SW480 (cell line): Measurements from ENCODE around the gene SMYD3.
"Not testable (repeated sequence)": the region's sequence is repeated elsewhere in the genome, so short reads cannot be mapped to it uniquely, and the experiment has no call there.

ENCODE experiments used
- DNase-seq: peaks from one replicate; pipeline ENCODE4 v3.0.0-alpha.2; 2016; ENCODE audit warnings: low spot score

The SMYD3 gene

GRCh38 chr1:246416261-246416660 lies 90.8 kb downstream of the SMYD3 start:
- no peak for DNase-seq

DNA sequence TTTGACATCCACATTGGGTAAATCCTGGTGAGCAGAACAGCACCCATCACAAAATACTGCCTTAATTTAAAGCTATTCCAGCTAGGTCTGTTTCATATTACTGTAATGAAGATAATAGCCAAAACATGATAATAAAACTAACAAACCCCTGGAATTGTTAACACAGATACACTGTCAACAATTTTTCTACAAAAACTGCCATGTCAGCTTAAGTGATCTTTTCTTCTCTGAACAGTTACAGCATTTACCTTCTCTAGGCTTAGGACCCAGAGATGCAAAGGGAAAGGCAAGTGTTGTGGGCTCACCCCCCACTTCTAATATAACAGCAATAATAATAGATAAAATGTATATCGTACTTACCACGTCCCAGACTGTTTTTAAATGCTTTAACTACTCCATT lies 92.1 kb downstream of the SMYD3 start:
- DNase-seq, result no peak

DNA sequence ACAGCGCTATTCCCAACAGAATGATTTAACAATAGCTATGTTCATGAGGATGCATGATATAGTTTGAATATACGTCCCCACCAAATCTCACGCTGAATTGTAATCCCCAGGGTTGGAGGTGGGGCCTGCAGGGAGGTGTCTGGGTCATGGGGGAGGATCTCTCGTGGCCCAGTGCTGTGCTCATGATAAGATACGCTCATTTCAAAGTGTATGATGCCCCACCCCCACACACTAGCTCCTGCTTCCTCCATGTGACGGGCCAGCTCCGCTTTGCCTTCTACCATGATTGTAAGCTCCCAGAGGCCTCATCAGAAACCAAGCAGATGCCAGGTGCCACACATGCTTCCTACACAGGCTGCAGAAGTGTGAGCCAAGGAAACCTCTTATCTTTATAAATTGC lies 93.6 kb downstream of the SMYD3 start:
- no peak for DNase-seq

GRCh38 chr1:246404078-246404477 lies 103.0 kb downstream of the SMYD3 start:
- no peak for DNase-seq

GRCh38 chr1:246398126-246398813 lies 108.8 kb downstream of the SMYD3 start:
- no peak for DNase-seq

DNA sequence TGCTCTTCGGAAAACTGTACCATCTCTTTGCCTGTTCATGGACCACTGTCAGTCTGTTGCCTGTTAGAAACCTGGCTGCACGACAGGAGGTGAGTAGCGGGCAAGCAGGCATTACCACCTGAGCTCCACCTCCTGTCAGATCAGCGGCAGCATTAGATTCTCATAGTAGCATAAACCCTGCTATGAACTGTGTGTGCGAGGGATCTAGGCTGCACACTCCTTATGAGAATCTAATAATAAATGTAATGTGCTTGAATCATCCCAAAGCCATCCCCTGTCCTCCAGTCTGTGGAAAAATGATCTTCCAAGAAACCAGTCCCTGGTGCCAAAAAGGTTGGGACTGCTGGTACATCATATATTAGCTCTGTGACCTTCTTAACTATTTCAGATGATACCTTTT lies 110.0 kb downstream of the SMYD3 start:
- no peak for DNase-seq

DNA sequence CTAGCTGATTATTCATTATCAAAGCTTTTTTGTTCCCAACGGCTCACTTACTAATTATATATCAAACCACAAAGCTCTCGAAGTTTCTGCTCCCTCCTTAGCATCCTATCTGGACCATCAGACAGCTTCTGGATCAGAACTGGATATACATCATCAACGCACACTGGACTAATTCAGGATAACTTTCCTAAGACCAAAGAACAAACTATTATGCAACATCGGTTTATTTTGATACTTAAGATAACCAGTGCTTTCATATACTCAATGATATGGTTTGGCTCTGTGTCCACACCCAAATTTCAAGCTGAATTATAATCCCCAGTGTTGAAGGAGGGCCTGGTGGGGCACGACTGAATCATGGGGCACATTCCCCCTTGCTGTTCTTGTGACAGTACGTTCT lies 110.8 kb downstream of the SMYD3 start:
- DNase-seq, result no peak

DNA sequence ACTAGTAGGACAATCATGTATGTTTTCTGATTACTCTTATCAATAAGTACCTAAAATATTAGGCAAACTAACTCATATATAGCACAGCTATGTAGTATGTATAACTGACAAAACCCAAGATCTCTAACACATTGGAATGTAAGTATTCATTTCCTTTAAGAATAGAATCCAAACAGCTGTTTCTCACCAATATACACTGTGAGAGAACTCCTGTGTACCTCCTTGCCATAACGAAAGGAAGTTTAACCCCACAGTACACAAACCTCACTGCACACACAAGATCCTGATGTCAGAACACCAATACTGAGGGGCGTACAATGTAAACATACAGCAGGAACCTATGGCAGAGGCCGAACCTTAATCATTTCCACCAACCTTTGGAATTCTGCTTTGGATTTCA lies 113.0 kb downstream of the SMYD3 start:
- no peak for DNase-seq

DNA sequence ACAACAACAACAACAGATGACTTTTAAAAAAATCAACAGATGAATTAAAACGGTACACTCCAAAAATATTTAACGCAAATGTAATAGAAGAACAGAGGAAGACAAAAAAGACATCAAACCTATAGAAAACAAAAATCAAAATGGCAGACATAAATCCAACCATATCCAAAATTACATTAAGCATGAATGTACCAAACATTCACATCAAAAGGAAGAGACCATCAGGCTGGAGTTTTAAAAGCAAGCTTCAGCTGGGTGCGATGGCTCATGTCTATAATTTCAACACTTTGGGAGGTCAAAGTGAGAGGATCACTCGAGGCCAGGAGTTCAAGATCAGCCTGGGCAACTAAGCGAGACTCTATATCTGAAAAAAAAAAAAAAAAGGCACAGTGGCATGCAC lies 116.2 kb downstream of the SMYD3 start:
- no peak for DNase-seq

DNA sequence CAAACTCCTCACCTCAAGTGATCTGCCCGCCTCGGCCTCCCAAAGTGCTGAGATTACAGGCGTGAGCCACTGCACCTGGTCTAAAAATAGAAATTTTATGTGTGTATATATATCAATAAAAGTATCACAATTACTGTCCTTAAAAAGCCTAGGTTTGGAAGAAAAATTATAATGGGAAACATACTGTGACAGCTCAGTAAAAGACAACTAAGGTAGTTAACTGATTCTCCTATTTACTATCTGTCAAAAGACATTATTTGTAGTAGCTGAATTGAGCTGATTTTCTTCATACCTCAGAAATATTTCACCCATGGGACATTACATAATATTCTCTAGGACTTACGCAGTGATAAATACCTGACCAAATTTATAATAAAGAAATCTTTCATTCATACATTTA lies 122.5 kb downstream of the SMYD3 start:
- no peak for DNase-seq

- no peak for DNase-seq
Observed at GRCh38 chr1:246383791-246384190, 123.3 kb downstream of the SMYD3 start.

DNA sequence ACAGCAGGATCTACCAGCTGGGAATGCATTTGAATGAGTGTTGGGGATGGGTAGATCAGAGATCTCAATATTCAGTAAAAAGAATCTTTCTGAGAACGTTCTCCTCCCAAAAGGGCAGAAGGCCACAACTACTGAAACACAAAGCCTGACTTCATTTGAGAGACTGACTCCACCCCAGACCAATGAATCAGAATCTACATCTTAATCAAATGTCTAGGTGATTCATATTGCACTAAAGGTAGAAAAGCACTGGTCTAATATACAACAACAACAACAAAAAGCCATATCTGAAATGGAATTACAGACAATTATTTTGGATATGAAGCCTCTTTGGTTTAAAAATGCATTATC lies 123.9 kb downstream of the SMYD3 start:
- DNase-seq, result no peak

DNA sequence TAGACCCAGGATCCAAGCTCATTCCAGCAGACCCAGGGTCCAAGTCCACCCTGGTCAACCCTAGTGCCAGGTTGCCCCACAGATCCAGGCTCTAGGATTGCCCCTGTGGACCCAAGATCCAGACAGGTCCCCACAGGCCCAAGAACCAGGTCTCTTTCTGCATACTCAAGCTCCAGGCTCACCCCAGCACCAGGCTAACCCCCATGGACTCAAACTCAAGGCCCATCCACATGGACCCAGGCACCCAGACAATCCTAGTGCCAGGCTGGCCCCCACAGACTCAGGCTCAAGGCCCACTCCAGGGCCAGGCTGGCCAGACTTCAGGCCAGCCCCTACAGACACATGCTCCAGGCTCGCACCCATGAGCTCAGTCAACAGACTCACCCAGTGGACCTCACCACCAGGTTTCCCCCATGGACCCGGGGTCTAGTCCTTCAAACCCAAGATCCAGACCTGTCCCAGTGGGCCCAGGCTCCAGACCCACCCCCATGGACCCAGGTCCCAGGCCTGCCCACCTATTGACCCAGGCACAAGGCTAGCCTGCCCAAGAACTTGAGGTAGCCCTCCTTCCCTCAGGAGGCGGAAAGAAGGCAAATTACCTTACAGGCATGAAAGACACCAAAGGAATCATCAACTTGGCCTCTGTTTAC lies 124.4 kb downstream of the SMYD3 start:
- no peak for DNase-seq

- DNase-seq, result no peak
Observed at GRCh38 chr1:246381452-246381851, 125.6 kb downstream of the SMYD3 start.

GRCh38 chr1:246377625-246378153 lies 129.4 kb downstream of the SMYD3 start:
- no peak for DNase-seq

DNA sequence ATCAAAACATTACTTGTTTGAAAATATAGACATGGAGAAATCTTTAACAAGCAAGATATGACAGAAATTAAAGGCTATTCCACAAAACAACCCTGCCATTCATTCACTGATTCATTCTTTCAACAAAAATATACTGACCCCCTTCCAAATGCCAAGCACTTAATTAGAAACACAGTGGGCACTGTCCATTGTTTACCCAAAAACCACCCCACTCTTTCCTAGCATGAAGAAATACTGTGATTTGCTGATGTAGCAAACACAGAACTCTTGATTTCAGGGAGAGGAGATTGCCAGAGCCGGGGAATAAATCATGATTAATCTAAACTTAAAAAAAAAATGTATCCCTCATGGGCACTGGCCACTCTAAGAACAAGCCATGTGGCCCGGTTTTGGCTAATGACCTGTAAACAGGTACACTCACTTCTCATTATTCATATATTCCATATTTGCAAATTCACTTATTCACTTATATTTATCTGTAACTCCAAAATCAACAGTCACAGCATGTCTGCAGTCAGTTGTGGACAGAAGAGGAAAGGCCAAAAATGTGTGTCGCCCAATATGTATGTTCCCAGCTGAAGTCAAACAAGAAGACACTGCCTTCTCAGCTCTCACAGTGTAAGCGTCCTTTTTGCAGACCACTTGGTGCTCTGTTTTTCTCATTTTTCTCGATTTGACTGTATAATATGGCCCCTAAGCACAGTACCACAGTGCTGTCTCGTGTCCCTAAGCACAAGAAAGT lies 133.1 kb downstream of the SMYD3 start:
- no peak for DNase-seq

- no peak for DNase-seq
Observed at GRCh38 chr1:246372559-246372958, 134.5 kb downstream of the SMYD3 start.

- DNase-seq, result no peak
Observed at GRCh38 chr1:246367041-246367440, 140.0 kb downstream of the SMYD3 start.

DNA sequence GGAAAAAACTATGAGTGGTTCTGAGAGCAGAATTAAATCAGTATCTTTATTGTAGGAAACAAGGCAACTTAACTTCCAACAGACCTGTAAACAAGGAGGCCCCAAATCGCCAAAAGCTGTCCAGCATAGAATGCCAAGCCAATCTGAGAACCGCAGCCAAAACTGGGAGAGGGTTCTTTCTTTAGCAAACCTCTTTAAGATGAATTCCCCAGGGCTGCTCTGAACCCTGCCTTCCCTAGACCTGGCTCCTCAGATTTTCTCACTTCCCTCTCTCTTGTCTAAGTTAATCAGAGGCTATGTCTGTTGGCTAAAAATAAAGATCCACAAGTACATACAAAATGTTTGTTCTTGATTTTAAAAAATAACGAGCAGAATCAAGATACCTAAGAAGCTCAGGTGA lies 141.4 kb downstream of the SMYD3 start:
- DNase-seq, result no peak

DNA sequence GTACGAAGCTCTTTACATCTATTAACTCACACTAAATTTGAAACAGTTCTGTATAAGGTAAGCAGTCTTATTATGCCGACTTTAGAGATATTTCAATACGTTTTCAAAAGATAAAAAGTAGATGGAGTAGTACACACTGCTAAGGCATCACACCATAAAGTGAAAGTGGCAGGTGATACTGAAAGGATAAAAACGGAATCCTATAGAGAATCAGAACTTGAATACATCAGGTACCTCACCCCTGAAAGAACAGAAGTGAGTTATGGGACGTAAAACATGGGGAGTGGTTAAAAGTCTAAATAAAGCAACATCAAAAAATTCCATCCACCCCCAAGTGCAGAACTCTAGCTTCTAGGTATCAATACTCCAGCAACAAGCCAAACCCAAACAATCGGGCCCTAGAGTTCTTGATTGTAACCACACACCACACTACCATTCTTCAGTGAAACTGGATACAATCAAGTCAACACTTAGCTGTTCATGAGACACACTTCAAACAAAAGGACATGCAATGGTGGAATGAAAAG lies 142.6 kb downstream of the SMYD3 start:
- no peak for DNase-seq

GRCh38 chr1:246357014-246357598 lies 150.0 kb downstream of the SMYD3 start:
- DNase-seq, result not testable (repeated sequence)

GRCh38 chr1:246355411-246356230 lies 151.5 kb downstream of the SMYD3 start:
- DNase-seq, result no peak
